Activated gamma-delta T cell treated with anti-CD3 and anti-CD28 coated beads, Interleukin-2, amount 50 U/mL, for 16 hours (primary cell): ENCODE measurements around the gene EFEMP1.

Experiments used
- DNase-seq: peaks from one replicate; pipeline ENCODE4 v3.0.0-alpha.2; 2020; ENCODE audit warnings: low read depth

EFEMP1 gene, protein sequence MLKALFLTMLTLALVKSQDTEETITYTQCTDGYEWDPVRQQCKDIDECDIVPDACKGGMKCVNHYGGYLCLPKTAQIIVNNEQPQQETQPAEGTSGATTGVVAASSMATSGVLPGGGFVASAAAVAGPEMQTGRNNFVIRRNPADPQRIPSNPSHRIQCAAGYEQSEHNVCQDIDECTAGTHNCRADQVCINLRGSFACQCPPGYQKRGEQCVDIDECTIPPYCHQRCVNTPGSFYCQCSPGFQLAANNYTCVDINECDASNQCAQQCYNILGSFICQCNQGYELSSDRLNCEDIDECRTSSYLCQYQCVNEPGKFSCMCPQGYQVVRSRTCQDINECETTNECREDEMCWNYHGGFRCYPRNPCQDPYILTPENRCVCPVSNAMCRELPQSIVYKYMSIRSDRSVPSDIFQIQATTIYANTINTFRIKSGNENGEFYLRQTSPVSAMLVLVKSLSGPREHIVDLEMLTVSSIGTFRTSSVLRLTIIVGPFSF

DNA sequence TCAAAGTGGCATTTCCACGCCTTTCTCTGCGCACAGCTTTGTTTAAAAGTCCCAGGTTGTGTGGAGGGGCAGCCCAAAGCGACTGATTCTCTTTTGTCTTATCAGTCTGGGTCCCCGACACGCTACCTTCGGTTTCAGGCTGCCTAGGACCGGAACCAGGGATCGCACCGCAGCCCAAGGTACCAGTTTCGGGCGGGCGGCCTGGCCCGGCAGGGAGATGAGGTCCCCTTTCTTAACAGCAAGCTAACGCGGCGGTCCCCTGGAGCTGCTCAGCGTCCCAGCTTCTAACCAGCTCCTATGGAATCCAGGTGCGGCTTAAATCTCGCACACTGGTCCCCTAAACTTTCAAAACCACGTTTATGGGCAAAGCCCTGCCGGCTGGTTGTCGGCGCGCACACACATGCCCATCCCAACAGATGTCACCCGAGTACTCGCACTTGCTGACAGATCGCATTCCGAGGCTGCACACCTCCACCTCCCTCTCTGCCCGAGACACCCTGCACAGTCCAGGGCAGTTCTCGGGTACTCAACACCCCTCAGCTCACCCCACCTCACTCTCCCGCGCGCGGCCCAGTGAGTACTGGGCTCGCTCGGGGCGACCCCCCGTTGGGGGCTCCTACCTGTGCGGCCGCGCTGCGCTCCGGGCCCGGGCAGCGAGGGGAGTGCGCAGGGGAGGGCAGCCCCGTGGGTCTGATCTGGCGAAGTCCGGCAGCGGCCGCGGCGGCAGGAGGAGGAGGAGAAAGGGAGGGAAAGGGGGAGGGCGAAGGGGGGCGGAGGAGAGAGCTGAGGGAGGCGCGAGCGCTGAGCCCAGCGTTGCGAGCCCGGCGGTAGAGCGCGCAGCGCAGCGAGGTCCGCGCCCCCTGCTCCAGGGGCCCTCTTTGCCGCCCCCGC, at the start of gene EFEMP1:
Gene EFEMP1 (minus strand): TSS at position 692 of the 891 bp plus-strand sequence. CDS start 1,342 bp downstream, outside the sequence.
- DNase-seq: no peak

DNA sequence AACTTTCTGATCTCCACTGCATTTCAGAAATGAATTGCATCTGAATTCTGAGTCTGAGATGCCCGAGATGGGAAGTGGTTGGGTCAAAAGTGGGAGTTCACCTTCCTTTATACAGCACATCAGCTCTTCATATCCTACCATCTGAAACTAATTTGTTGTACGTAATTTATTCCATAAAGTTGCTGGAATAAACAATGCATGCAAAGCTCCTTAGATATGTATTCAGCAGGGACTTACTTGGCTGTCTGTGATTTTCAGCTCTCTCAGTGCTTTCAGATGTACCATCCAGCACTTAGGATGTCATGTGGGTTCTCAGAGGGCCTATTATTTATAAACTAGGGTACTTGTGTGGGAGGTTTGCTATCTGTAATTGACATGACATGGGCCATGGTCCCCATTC, 46.9 kb upstream of the EFEMP1 start:
- no peak for DNase-seq

DNA sequence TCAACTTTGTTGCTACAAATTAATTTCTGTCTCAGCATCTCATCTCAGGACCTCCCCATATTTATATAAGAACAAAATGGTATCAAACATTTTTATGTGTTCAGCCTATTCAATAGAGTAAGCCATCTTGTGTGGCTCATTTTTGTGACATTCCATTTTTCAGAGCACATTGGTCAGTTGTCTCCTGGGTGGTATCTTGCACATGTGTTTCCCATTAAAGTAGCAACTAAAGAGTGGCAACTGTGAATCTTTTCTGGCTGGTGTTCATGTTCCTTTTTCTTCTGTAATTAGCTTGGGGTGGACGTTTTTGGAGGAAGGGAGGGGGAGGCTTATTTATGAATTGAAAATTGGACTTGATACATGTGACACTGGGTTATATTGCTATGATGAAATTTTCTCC, 45.4 kb upstream of the EFEMP1 start:
- DNase-seq: no peak

DNA sequence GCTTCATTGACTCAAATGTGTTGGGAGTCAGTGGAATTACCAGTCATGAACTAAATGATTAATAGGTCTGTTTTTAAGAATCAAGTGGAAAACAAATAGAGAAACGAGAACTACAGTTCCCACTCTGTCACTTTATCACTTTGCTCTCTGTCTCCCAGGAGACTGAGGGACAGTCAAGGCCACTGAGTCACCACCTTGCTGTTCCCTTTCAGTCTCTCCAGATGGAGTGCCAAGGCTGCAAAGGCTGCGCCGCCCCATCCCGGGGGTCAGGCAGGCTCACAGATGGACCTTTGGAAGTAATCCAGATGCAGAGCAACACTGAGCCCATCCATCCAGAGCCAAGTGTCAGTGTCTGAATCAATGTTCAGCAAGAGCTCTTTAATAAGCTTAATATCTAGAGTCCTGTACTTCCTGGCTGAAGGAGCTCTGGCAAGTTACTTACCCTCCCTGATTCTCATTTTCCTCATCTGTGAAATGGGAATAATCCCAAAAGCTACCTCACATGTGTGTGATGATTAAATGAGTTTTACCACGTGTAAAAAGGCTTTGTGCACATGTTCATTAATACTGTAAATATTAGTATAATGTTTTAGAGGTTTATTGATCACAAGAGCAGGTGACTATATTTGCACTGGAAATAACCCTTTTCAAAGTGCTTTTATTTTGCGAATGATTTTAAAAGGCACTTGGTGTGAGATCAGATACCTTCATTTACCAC, 43.0 kb upstream of the EFEMP1 start:
- no peak for DNase-seq

DNA sequence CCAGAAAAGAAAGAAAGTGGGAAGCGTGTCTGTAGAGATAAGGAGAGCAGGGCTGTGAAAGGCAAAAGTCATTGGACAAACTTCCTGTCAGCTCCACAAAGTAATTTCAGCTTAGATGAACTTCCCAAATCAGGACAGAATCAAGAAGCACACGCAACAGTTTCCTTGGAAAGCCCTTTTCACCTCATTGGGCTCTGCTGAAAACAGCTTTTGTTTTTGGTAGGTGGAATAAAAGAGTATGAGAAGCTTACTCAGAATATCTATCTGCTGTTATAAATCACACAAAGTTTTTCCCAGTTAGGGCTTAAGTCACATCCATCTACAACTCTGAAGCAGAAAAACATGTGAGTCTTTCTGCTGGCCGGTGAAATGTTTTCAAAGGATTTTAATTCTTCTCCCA, 42.4 kb upstream of the EFEMP1 start:
- no peak for DNase-seq

DNA sequence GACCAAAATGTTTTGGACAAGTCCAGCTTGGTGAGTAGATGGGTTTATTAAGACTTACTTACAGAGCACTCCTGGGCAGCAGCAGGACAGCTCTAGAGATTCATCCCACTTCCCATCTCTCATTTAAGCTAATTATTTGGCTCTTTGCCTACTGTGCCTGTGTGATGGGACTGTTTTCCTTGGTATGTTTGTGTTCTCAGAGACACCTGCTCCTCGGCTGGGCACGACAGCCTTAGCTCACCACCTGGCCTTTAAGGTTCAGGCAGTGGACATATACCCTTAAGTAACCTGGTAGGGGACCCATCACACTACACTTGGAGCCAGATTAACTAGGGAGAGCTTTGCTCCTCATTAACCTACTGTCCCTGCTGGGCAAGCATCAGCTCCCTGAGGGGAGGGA, 41.7 kb upstream of the EFEMP1 start:
- no peak for DNase-seq

DNA sequence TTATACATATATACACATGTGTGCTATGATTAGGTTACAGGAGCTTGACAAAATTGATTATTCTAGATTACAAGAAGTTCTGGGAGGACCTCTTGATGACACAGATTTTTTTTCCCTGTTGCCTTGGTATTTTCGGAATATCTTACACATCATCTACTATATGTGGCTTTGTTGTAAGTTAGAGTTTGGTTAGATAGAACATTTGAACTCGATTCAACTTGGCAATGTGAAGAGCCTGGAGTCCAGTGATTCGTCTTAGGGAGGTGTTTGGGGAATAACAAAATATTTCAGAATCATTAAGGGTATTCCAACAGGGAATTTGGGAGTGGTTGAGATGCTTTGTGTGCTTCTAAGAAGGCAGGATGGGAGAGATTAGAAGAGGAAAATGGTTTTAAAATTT, 39.3 kb upstream of the EFEMP1 start:
- DNase-seq: no peak

DNA sequence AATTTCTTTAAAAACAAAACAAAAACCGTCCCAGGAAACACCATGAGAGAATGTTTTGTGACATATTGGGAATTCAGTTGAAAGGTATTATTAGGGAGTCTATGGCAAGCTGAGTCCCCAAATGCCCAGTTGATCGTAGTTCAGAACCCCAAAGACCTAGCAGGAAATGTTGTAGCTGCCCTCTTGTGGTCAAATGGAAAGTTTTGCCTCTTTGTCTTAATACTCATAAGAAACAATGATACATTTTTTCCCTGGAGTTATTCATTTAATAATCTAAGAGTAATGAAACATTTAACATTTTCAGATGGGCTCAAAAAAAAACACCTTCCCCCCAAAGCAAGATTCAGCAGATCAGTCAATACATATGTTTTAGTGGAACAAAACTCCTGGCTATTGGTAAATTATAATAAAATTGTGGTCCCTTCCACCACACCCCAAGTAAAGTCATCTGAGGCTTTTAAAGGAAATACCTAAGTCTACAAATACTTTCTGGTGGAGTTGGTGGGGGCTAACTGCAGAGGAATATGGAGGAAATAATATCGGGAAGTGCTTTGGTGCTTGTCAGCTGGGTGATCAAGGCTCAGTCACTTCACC, 37.8 kb upstream of the EFEMP1 start:
- no peak for DNase-seq

DNA sequence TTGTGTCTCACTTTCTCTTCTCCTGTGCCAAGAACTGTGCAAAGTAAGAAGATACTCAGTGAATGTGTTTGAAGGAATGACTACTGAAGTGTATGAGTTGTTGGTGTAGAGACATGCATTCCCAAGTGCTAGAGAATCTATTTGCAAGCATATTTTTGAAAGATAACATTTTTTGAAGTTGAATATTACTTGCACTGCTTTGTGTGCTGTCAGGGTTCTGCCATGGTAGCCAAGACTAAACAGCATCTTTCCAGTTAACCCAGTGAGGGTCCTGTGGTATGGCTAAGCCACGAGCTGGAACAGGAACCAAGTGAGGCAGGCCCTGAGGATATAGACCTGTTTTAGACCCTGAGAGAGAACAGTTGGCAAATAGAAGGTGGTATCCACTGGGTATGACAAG, 35.2 kb upstream of the EFEMP1 start:
- no peak for DNase-seq

DNA sequence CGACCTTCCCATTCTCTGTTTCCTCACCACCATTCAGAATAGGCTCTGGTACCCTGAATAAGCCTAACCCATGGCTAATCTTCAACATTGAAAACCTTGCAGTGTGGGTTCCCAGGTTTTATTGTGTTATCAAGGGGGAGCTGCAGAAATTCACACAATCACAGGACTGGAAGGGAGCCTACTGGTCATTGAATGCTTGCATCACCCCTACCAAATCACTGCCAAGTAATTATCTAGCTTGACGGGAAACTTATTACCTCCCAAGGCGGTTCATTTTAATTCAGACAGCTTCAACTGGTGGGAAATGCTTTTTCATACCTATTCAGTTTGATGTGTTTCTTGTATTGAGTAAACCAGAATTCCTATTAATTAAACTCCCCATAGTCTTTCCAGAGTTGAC, 33.6 kb upstream of the EFEMP1 start:
- DNase-seq: no peak

DNA sequence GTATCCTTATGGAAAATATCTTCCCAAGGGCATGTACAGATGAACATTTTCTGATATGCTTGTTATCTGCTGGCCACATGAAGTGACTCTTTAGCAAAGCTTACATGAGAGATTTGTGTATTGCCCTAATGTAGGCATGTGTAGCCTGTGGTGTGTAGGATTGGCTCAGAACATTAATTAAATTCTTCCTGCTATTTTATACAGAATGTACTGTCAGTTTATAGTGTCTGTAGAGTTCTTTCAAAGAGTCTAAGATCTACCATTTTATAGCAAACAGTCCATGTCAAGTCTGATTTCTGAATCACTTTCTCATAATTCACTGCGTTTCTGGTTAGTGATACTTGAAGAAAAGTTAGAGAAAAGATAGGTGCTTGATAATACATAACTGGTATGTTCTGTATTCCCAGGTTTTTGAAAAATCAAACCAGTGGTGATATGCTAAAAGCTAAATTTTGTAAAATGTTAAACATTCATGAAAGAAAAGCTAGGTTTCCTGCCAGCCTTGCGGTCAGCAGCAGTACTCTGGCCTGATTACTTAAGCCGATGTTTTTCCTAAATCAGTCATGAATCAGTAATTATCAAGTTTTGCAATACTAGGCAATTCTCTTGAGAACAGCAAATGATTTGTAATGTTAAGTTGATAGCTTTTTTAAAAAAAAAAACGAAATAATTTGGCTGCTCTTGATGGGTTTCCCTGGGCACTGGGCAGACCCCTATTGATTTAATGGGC, 30.9 kb upstream of the EFEMP1 start:
- DNase-seq: no peak

DNA sequence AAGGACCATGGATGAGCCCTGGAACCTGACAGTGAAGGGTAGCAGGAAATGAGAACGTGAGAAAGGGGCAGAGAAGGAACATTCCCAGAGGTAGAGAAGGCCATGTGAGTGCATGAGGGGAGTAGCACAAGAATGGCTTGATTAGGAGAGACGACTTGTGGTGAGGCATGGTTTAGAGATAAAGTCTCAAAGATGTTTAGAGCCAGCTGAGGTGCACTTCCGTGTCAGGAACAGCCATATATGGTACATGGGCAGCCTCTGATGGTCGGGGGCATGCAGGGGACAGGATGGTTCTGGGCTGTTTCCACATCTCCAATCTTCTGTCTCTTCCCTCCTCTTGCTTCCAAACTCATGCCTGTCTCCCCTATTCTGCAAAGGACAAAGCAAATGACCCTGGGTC, 28.8 kb upstream of the EFEMP1 start:
- DNase-seq: no peak

DNA sequence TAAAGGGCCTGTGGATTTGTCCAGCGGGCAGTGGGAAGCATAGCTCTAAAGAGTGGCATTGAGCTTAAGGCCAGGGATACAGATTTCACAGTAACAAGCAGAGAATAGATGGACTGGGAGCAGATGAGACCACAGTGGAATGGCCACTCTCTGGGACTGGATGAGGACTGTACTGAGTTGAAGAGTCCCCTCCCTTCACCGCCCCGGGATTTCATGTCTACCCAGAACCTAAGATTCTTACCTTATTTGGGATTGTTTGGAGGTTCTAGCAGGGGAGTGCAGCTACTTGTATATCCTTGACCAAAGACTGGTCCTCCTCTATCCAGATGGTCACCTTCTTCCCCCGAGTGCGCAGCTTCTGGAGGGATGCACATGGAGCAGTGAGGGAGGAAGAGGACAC, 28.0 kb upstream of the EFEMP1 start:
- no peak for DNase-seq

DNA sequence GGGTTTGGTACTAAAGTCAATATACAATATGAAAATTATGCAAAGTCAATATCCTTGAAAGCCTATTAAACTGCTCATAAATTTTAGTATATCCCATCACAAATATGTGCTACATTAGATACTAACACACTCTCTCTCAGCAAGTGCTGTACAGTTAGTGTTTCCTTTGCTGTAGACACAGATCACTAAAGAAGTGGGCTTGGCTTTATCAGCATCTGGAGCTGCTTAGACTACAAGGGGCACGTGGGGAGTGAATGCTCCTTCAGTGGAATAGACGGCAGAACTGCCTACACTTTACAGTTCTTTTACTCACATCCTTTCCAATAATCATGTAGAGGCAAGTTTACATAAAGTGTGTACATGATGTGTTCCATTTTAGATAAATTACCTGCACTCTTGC, 26.0 kb upstream of the EFEMP1 start:
- no peak for DNase-seq

DNA sequence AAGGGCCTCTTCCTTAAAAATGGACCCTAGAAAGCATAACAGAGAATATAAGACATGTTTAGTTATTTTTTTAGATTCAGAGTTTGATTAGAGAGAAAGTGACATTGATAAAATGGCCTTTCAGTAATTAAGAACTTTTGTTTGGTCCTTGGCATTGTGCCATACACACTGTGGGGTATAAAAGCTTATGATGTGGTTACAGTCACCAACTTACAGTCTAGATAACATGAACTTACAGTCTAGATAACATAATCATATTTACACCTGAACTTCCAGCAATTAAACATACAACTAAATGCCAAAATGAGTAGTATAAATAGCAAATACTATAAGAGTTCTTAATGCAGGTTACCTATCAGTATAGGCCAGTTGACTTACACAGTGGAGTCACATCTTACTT, 25.6 kb upstream of the EFEMP1 start:
- no peak for DNase-seq

DNA sequence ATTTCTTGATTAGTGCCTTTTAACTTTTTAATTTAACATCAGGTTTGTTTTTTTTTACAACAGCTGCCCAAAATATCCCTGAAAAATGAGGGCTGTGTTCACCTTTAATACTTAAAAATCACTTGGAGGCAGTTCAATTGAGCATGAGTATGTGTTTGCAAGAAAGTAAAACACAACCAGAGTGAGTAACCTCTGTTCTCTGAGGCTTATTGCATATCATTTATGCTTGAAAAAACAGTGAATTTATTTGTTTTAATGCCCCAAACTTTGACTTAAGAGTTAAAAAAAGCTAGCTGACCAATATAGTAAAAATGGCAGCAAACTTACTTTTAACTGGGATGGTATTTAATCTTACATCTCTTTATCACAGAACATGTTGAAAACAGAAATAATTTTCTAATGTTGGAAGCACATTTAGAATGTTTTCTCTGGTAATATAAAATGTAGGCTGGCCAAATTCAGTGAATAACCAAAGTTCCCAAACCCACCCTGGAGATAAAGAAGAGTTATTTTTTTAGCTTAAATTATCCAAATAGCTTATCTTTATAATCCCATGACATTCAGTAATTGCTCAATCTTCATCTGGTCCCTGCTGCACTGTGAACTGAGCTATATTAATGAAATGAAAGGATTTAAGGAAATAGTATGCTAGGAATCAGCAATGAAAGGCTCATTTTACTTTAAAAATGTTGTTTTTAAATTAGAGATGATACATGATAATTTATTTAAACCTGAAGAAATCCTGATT, 24.8 kb upstream of the EFEMP1 start:
- DNase-seq: no peak

DNA sequence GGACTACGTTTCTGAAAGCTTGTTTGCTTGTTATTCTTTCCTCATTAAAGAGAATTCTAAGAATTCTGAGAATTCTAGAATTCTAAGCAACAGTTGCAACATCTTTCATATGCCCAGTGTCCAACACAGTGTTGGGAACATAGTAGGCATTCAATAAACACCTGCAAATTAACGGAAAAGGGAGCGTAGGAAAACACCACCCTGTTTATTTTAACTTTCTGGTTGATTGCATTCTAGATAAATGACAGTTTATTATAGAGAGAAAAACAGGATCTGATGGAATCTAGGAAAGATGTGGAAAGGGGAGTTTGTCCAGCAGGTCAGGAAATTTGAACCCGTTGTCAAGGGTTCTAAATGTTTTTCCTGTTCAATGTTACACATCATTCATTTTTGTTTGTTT, 24.2 kb upstream of the EFEMP1 start:
- no peak for DNase-seq

DNA sequence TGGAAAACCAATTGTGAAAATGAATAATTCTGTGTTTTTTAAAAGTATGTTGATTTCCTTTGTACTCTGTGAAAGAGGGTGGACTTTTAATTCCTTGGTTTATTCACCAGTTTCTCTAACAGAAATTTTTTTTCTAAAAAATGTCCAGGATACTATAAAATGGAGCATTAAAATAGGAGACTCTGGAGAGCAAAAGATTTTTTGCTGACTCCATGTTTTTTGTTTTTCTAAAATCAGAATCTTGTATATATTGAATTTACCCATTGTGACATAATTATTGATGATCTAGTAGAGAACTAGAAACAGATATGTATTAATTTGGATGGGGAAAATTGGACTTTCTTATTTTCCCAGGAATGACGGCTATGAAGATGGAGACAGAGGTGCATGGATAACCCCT, 23.2 kb upstream of the EFEMP1 start:
- DNase-seq: no peak

DNA sequence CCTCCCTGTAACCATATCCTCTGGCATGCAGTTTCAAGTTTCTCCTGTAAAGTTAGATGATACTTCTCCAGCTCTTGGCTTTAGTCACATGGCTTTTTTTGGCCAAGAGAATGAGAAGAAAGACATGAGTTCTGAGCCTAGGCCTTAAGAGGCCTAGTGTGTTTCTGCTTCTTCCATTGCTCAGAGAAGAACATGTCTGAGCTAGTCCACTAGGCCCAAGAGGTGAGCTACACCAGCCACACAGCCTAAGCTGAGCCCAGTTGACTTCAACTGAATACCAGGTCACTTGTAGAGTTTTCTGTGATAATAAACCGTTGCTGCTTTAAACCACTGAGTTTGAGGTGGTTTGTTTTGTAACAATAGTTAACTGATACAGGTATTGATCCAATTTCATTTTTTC, 19.9 kb upstream of the EFEMP1 start:
- no peak for DNase-seq

DNA sequence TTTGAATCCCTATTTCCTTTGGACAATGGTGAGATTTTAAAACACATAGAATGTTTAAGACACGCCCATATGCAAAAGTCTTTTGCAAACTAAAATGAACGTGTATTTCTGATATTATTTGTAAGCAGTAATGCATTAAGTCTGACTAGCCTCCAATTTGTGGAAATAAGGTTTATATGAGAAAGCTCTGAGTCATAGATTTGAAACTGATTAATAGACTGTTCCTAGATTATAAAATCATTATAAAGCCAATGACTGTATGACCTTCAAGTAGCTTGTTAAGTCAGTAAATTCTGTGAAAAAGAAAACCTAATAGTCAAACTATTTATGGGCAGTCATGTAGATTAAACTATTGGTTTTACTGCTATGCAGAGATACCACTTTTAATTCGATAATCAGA, 12.8 kb upstream of the EFEMP1 start:
- DNase-seq: no peak

DNA sequence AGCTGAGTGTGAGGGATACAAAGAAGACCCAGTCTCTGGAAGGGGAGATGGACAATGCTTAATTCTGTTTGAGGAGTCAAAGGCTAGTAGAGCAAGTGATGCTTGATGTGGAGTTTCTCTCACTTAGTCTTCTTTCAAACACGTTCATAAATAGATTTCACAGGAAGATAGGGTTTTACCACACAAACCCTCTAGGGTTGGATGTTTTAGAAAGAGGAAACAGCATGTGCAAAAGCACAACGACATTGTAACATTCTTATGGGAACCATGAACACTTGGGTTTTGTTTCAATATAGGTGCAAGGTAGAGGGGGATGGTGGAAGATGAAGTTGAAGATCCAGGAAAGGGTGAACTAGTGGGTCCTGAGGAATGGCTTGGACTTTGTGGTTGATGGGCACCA, 10.8 kb upstream of the EFEMP1 start:
- no peak for DNase-seq
